Measurements from ENCODE around the gene SLC7A5.
A peak's percentile ranks its signal among the peaks of the same experiment; 100 is the strongest.
"Not testable (repeated sequence)": the region's sequence is repeated elsewhere in the genome, so short reads cannot be mapped to it uniquely, and the experiment has no call there.

The SLC7A5 gene

GRCh38 chr16:87860553-87861299 lies 8.6 kb downstream of the SLC7A5 start:
- no peak overlapping the region for H3K4me3 ChIP-seq (replicated peaks; ENCODE audit: low read depth, low read length)
- H3K27me3 ChIP-seq (replicated peaks; ENCODE audit: control insufficient read depth, insufficient read depth, low read length), result no peaks in the 10 kb centered on the region
- H3K36me3 ChIP-seq (ENCODE audit: control insufficient read depth, insufficient read depth, low read length), result peaks cover 7% of the 10 kb centered on the region
- TF ChIP-seq CTCF (IDR thresholded peaks at IDR 0.05; ENCODE audit: insufficient read depth, low read length, poor library complexity, severe bottlenecking), result no peak
- DNase-seq (ENCODE audit: extremely low read depth, insufficient read length), result peak; percentile 27

DNA sequence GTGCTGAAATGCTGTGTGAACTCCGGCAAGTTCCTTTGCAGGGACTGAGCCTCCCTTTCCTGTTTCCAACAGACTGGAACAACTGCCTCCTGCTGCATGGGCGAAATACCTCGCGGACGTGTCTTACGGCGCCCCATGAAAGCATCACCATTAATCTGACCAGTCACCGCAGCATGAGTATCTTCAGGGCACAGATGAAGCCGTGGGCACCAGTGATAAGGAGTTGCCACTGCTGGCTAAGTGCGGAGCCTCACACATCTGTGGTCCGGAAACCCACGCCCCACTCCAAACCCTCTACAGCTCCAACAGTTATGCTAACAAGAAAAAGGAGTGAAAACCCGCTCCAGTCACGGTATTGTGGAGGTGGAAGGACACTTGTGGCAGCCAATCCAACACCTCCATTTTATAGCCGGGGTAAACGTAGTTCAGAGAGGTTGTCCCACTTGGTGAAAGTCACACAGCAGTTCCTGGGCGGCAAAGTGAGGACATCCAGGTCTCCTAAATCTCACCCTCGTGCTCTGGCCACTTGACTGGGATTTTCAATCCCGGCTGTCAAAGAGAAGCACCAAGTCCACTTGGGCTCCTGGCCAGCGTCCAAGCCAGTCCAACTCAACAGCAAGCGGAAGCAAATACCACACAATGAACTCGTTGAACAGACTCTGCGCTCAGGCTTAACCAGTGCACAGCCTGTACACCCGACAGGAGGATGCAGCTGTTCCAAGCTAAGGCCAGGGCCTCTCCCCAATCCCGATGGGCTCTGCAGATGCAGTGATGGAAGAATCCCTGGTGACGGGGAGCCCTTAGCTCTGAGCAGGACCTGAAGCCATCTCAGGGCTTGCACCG lies 10.9 kb downstream of the SLC7A5 start:
- not testable (repeated sequence) for DNase-seq (ENCODE audit: extremely low read depth, insufficient read length); H3K27me3 ChIP-seq (replicated peaks; ENCODE audit: control insufficient read depth, insufficient read depth, low read length); H3K4me3 ChIP-seq (replicated peaks; ENCODE audit: low read depth, low read length)
- H3K36me3 ChIP-seq (ENCODE audit: control insufficient read depth, insufficient read depth, low read length), result peaks cover 13% of the 10 kb centered on the region

DNA sequence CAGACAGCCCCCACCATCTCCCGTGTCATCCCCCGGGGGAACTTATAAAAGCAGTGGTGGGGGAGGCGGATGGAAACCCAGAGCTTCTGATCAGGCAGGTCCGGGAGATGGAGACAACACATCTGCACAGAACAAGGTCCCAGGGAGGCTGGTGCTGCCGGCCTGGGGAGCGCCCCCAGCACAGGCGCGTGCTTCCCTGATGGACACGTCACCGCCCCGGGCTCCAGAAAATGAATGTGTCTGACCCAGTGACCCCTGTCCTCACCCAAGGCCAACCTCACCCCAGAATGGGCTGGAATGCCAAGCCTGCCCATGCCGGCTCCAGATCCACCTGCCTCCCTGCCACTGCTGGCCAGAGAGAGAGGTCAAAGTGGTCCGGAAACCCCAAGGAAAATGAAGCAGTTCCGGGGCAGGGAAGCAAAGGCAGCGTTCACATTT lies 12.5 kb downstream of the SLC7A5 start:
- no peak for DNase-seq (ENCODE audit: extremely low read depth, insufficient read length)
- Histone ChIP-seq H3K27me3 (replicated peaks; ENCODE audit: control insufficient read depth, insufficient read depth, low read length) (no peaks in the 10 kb centered on the region), H3K4me3 (replicated peaks; ENCODE audit: low read depth, low read length) (peak overlapping the region; percentile 49), H3K36me3 (ENCODE audit: control insufficient read depth, insufficient read depth, low read length) (peaks cover 18% of the 10 kb centered on the region)
- TF ChIP-seq CTCF (IDR thresholded peaks at IDR 0.05; ENCODE audit: insufficient read depth, low read length, poor library complexity, severe bottlenecking), result no peak

- Histone ChIP-seq H3K36me3 (ENCODE audit: control insufficient read depth, insufficient read depth, low read length) (peaks cover 23% of the 10 kb centered on the region), H3K4me3 (replicated peaks; ENCODE audit: low read depth, low read length) (peak overlapping the region; percentile 49), H3K27me3 (replicated peaks; ENCODE audit: control insufficient read depth, insufficient read depth, low read length) (no peaks in the 10 kb centered on the region)
- DNase-seq (ENCODE audit: extremely low read depth, insufficient read length), result no peak
- no peak for TF ChIP-seq CTCF (IDR thresholded peaks at IDR 0.05; ENCODE audit: insufficient read depth, low read length, poor library complexity, severe bottlenecking)
Measured at GRCh38 chr16:87855852-87856715, 13.2 kb downstream of the SLC7A5 start.

- H3K27me3 ChIP-seq (replicated peaks; ENCODE audit: control insufficient read depth, insufficient read depth, low read length), result no peaks in the 10 kb centered on the region
- H3K36me3 ChIP-seq (ENCODE audit: control insufficient read depth, insufficient read depth, low read length), result peaks cover 25% of the 10 kb centered on the region
- DNase-seq (ENCODE audit: extremely low read depth, insufficient read length), result no peak
- no peak for TF ChIP-seq CTCF (IDR thresholded peaks at IDR 0.05; ENCODE audit: insufficient read depth, low read length, poor library complexity, severe bottlenecking)
- no peak overlapping the region for H3K4me3 ChIP-seq (replicated peaks; ENCODE audit: low read depth, low read length)
Measured at GRCh38 chr16:87854907-87855683, 14.2 kb downstream of the SLC7A5 start.
